ENCODE measurements around the gene KRCC1. TPM values are rescaled to one million over a fixed set of nuclear protein-coding genes. Genes with fewer than 3 reads are reported as not detected.
"Not testable (repeated sequence)": the region's sequence is repeated elsewhere in the genome, so short reads cannot be mapped to it uniquely, and the experiment has no call there.

The KRCC1 gene
- total RNA-seq, 1 donor from 2014 or later, result 15.5 TPM

- H3K27me3 Mint-ChIP-seq (ENCODE audit: low read depth), result peaks cover 3% of the 10 kb centered on the region
- H3K4me3 Mint-ChIP-seq, result no peak overlapping the region
- TF ChIP-seq CTCF (conservative IDR thresholded peaks at IDR 0.05), result no peak
- no peaks in the 10 kb centered on the region for H3K9me3 Mint-ChIP-seq
- H3K36me3 Mint-ChIP-seq (ENCODE audit: low read depth), result no peaks in the 10 kb centered on the region
- no peak for DNase-seq (ENCODE audit: low read depth, low spot score)
- no peak overlapping the region for H3K27ac Mint-ChIP-seq (ENCODE audit: unreplicated experiment)
- peaks cover 16% of the 10 kb centered on the region for H3K4me1 Mint-ChIP-seq
Measured at GRCh38 chr2:88002359-88002707, 53.2 kb downstream of the KRCC1 start.

- H3K4me3 Mint-ChIP-seq; DNase-seq (ENCODE audit: low read depth, low spot score); H3K27me3 Mint-ChIP-seq (ENCODE audit: low read depth); H3K27ac Mint-ChIP-seq (ENCODE audit: unreplicated experiment); H3K36me3 Mint-ChIP-seq (ENCODE audit: low read depth); H3K9me3 Mint-ChIP-seq: not testable (repeated sequence)
- H3K4me1 Mint-ChIP-seq, result peaks cover 16% of the 10 kb centered on the region
Measured at GRCh38 chr2:88000474-88000873, 55.1 kb downstream of the KRCC1 start.

- Mint-ChIP-seq H3K27ac (ENCODE audit: unreplicated experiment) (no peak overlapping the region), H3K36me3 (ENCODE audit: low read depth) (no peaks in the 10 kb centered on the region), H3K4me1 (peaks cover 1% of the 10 kb centered on the region), H3K4me3 (no peak overlapping the region), H3K9me3 (no peaks in the 10 kb centered on the region), H3K27me3 (ENCODE audit: low read depth) (no peaks in the 10 kb centered on the region)
- DNase-seq (ENCODE audit: low read depth, low spot score), result no peak
- no peak for TF ChIP-seq CTCF (conservative IDR thresholded peaks at IDR 0.05)
Measured at GRCh38 chr2:87996570-87996969, 59.0 kb downstream of the KRCC1 start.

GRCh38 chr2:87995756-87996155 lies 59.8 kb downstream of the KRCC1 start:
- H3K36me3 Mint-ChIP-seq (ENCODE audit: low read depth), result no peaks in the 10 kb centered on the region
- H3K9me3 Mint-ChIP-seq, result no peaks in the 10 kb centered on the region
- no peak overlapping the region for H3K4me3 Mint-ChIP-seq
- H3K27me3 Mint-ChIP-seq (ENCODE audit: low read depth), result no peaks in the 10 kb centered on the region
- no peak for DNase-seq (ENCODE audit: low read depth, low spot score)
- no peak for TF ChIP-seq CTCF (conservative IDR thresholded peaks at IDR 0.05)
- H3K27ac Mint-ChIP-seq (ENCODE audit: unreplicated experiment), result no peak overlapping the region
- H3K4me1 Mint-ChIP-seq, result no peaks in the 10 kb centered on the region

GRCh38 chr2:87994304-87994850 lies 61.2 kb downstream of the KRCC1 start:
- not testable (repeated sequence) for H3K4me1 Mint-ChIP-seq; H3K4me3 Mint-ChIP-seq; DNase-seq (ENCODE audit: low read depth, low spot score); H3K27ac Mint-ChIP-seq (ENCODE audit: unreplicated experiment); H3K36me3 Mint-ChIP-seq (ENCODE audit: low read depth); H3K27me3 Mint-ChIP-seq (ENCODE audit: low read depth); H3K9me3 Mint-ChIP-seq

GRCh38 chr2:87992569-87992968 lies 63.0 kb downstream of the KRCC1 start:
- not testable (repeated sequence) for DNase-seq (ENCODE audit: low read depth, low spot score); H3K36me3 Mint-ChIP-seq (ENCODE audit: low read depth); H3K4me3 Mint-ChIP-seq; H3K4me1 Mint-ChIP-seq; H3K27ac Mint-ChIP-seq (ENCODE audit: unreplicated experiment); H3K27me3 Mint-ChIP-seq (ENCODE audit: low read depth); H3K9me3 Mint-ChIP-seq

GRCh38 chr2:87987473-87987872 lies 68.1 kb downstream of the KRCC1 start:
- not testable (repeated sequence) for H3K4me1 Mint-ChIP-seq, H3K9me3 Mint-ChIP-seq

GRCh38 chr2:87985902-87986301 lies 69.7 kb downstream of the KRCC1 start:
- not testable (repeated sequence) for H3K36me3 Mint-ChIP-seq (ENCODE audit: low read depth); H3K27ac Mint-ChIP-seq (ENCODE audit: unreplicated experiment); H3K4me3 Mint-ChIP-seq; H3K9me3 Mint-ChIP-seq; H3K27me3 Mint-ChIP-seq (ENCODE audit: low read depth); H3K4me1 Mint-ChIP-seq; DNase-seq (ENCODE audit: low read depth, low spot score)

More at GRCh38 chr2:87987473-87987872, 68.1 kb downstream of the KRCC1 start:
- not testable (repeated sequence) for H3K4me3 Mint-ChIP-seq; H3K27me3 Mint-ChIP-seq (ENCODE audit: low read depth); DNase-seq (ENCODE audit: low read depth, low spot score); H3K27ac Mint-ChIP-seq (ENCODE audit: unreplicated experiment); H3K36me3 Mint-ChIP-seq (ENCODE audit: low read depth)

- not testable (repeated sequence) for H3K4me1 Mint-ChIP-seq; H3K27ac Mint-ChIP-seq (ENCODE audit: unreplicated experiment); H3K27me3 Mint-ChIP-seq (ENCODE audit: low read depth); H3K36me3 Mint-ChIP-seq (ENCODE audit: low read depth); H3K9me3 Mint-ChIP-seq; H3K4me3 Mint-ChIP-seq; DNase-seq (ENCODE audit: low read depth, low spot score)
Measured at GRCh38 chr2:87981182-87981581, 74.4 kb downstream of the KRCC1 start.
